Transverse colon (tissue), 4 donors: ENCODE measurements around the gene INSRR.

ENCODE experiments used
- CTCF ChIP-seq, 5 experiments: fragments of 200-600 bp in 3 of 5; fragments of 450-650 bp in 2 of 5; sonication (generic) in 3 of 5; IDR thresholded peaks; 1 replicate in 2 of 5; 2 replicates in 3 of 5; pipeline ENCODE4 v1.5.1; 2016 to 2017; ENCODE audit warnings: antibody characterized with exemption in 5 of 5, inconsistent platforms in 3 of 5, mild to moderate bottlenecking in 2 of 5, moderate library complexity in 1 of 5
- EP300 ChIP-seq: sonication (generic); formaldehyde crosslinking; IDR thresholded peaks from one replicate; pipeline ENCODE4 v1.6.1; 2017; ENCODE audit warnings: antibody characterized with exemption, low read depth
- POLR2AphosphoS5 ChIP-seq, 3 donors: sonication (generic); formaldehyde crosslinking; IDR thresholded peaks; one replicate each; pipeline ENCODE4 v1.6.1; 2016; ENCODE audit warnings: antibody characterized with exemption in 3 of 3

GRCh38 chr1:156822680-156823079, 36.2 kb downstream of the INSRR start:
- no peak for TF ChIP-seq POLR2AphosphoS5 (IDR thresholded peaks at IDR 0.05)
- no peak for TF ChIP-seq CTCF (IDR thresholded peaks at IDR 0.05)
- no peak for TF ChIP-seq EP300
